Activated CD8-positive, alpha-beta memory T cell treated with anti-CD3 and anti-CD28 coated beads, Interleukin-2, amount 50 U/mL, for 24 hours (primary cell): ENCODE data around the gene SDE2.
"Not testable (repeated sequence)": the region's sequence is repeated elsewhere in the genome, so short reads cannot be mapped to it uniquely, and the experiment has no call there.

ENCODE experiments used
- DNase-seq: peaks from one replicate; pipeline ENCODE4 v3.0.0-alpha.2; 2020; ENCODE audit errors: extremely low read depth

The SDE2 gene

GRCh38 chr1:225999227-225999911, at the start of gene SDE2:
Gene SDE2 (minus strand): TSS chr1:225999343. CDS start chr1:225999312, 31 bp downstream.
- DNase-seq: peak; percentile 98

- DNase-seq: no peak
Measured at GRCh38 chr1:226048886-226049285, 49.7 kb upstream of the SDE2 start.

- DNase-seq: no peak
Measured at GRCh38 chr1:226047495-226047894, 48.4 kb upstream of the SDE2 start.

- DNase-seq: no peak
Measured at GRCh38 chr1:226046240-226046639, 47.1 kb upstream of the SDE2 start.

- no peak for DNase-seq
Measured at GRCh38 chr1:226044514-226045101, 45.5 kb upstream of the SDE2 start.

GRCh38 chr1:226041419-226041818, 42.3 kb upstream of the SDE2 start:
- DNase-seq: no peak

- no peak for DNase-seq
Measured at GRCh38 chr1:226038661-226039060, 39.5 kb upstream of the SDE2 start.

- DNase-seq: no peak
Measured at GRCh38 chr1:226035915-226036314, 36.8 kb upstream of the SDE2 start.

GRCh38 chr1:226034482-226034881, 35.3 kb upstream of the SDE2 start:
- no peak for DNase-seq

- DNase-seq: no peak
Measured at GRCh38 chr1:226033991-226034390, 34.8 kb upstream of the SDE2 start.

GRCh38 chr1:226033582-226033981, 34.4 kb upstream of the SDE2 start:
- DNase-seq: no peak

GRCh38 chr1:226029568-226030225, 30.6 kb upstream of the SDE2 start:
- DNase-seq: no peak

- no peak for DNase-seq
Measured at GRCh38 chr1:226029093-226029496, 30.0 kb upstream of the SDE2 start.

GRCh38 chr1:226027538-226028217, 28.5 kb upstream of the SDE2 start:
- no peak for DNase-seq

- no peak for DNase-seq
Measured at GRCh38 chr1:226026833-226027232, 27.7 kb upstream of the SDE2 start.

GRCh38 chr1:226023735-226024134, 24.6 kb upstream of the SDE2 start:
- DNase-seq: no peak

- DNase-seq: no peak
Measured at GRCh38 chr1:226021801-226022200, 22.7 kb upstream of the SDE2 start.

- no peak for DNase-seq
Measured at GRCh38 chr1:226021401-226021800, 22.3 kb upstream of the SDE2 start.

- DNase-seq: no peak
Measured at GRCh38 chr1:226019572-226019971, 20.4 kb upstream of the SDE2 start.

GRCh38 chr1:226017070-226017469, 17.9 kb upstream of the SDE2 start:
- DNase-seq: no peak

GRCh38 chr1:226009650-226010044, 10.5 kb upstream of the SDE2 start:
- no peak for DNase-seq

- not testable (repeated sequence) for DNase-seq
Measured at GRCh38 chr1:226007126-226007892, 8.2 kb upstream of the SDE2 start.
